ENCODE results near the gene SLC30A1. TPM values are rescaled to one million over a fixed set of nuclear protein-coding genes. Genes with fewer than 3 reads are reported as not detected.

SLC30A1 gene
- total and polyA plus RNA-seq, 2 of the 13 experiments (the other 11 are each of a cell fraction or from before 2014, with no cell fraction given), result 5.9 to 24.4 TPM

- 0 out of 2 replicates have a peak, but pooled peaks have one; percentile 42 for TF ChIP-seq FOXC1 (CRISPR knock-in tag; IDR thresholded peaks at IDR 0.05; ENCODE audit: borderline replicate concordance)
- no peak for TF ChIP-seq EEA1 (CRISPR knock-in tag; IDR thresholded peaks at IDR 0.05; ENCODE audit: borderline replicate concordance)
- TF ChIP-seq RXRB (CRISPR knock-in tag; IDR thresholded peaks at IDR 0.05; ENCODE audit: borderline replicate concordance), result peak; percentile 95
- TF ChIP-seq PATZ1 (CRISPR knock-in tag; IDR thresholded peaks at IDR 0.05), result peak; percentile 33
- TF ChIP-seq AFF4 (CRISPR knock-in tag; IDR thresholded peaks at IDR 0.05), result no peak
- TF ChIP-seq HOXA3 (CRISPR knock-in tag; IDR thresholded peaks at IDR 0.05), result peak; percentile 44; the same call in 1 of the 2 replicates
- no peak for TF ChIP-seq GPBP1L1 (CRISPR knock-in tag; IDR thresholded peaks at IDR 0.05)
- TF ChIP-seq ZNF274 (CRISPR knock-in tag; IDR thresholded peaks at IDR 0.05), result peak; percentile 54; the same call in 1 of the 2 replicates
- peak; percentile 74 for TF ChIP-seq ZNF687 (CRISPR knock-in tag; IDR thresholded peaks at IDR 0.05)
- 0 out of 2 replicates have a peak, but pooled peaks have one; percentile 43 for TF ChIP-seq FOXO4 (CRISPR knock-in tag; conservative IDR thresholded peaks at IDR 0.05)
- TF ChIP-seq ZFP36L2 (CRISPR knock-in tag; IDR thresholded peaks at IDR 0.05), result 0 out of 2 replicates have a peak, but pooled peaks have one; percentile 45
- peak; percentile 12; the same call in 1 of the 2 replicates for TF ChIP-seq GABPB1 (CRISPR knock-in tag; IDR thresholded peaks at IDR 0.05)
Measured at GRCh38 chr1:211609120-211610024, 30.4 kb upstream of the SLC30A1 start (continued).

All from HepG2 (cell line).